NCI-H1694 (cell line): ENCODE measurements around the gene RPS6KL1.

ENCODE experiments used
- DNase-seq: peaks from one replicate; lab custom pipeline; 2025; lab: John Stamatoyannopoulos, UW

Gene RPS6KL1

DNA sequence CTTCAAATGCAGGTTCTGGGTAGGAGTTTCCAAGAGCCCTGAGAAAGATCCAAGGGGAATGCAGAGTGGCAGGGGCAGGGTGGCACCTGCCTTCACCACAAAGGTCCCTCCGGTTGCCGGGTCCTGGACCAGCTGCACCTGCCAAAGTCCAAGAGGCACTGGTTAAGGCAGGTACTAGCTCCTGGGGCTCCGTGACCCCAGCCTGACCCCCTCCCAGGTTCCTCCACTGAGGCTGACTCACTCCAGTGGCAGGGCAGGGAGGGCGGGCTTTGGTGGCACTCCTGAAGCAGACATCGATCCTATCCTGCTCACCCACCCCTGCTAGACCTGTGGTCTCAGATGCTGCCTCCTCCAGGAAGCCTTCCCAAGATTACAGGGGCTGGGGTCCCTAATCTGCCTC lies 11.4 kb downstream of the RPS6KL1 start:
- DNase-seq: no peak

DNA sequence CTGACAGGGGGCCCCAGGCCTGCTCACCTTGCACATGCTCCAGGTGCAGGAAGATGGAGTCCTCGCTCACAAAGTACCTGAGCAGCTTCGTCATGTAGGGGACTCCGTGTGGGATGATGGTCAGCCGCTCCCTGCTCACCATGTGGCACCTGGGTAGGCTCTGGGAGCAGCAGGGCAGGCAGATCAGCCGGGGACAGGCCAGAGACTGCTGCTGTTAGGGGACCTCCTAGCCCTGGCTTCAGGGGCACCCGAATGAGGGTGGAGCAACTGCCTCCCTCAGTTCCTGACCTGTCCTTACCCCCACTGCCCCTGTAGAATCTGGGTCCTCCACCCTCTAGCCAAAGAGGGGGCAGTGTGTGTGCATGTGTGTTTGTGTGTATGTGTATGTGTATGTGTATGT lies 11.8 kb downstream of the RPS6KL1 start:
- no peak for DNase-seq

DNA sequence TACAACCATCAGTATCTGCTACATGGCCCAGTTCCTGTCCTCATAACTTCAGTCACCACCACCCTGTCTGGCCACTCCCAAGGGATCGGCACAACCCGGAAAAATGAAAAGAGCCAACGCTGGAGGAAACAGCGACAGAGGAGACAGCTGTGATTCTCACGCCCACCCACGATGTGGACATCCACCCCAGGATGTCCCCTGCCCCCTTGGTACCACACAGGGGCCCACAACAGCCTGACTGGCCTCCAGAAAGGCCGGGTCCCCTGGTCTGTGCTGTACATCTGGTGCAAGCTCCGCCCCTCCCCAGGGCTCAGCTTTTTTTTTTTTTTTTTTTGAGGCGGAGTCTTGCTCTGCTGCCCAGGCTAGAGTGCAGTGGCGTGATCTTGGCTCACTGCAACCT lies 12.5 kb downstream of the RPS6KL1 start:
- DNase-seq: no peak

DNA sequence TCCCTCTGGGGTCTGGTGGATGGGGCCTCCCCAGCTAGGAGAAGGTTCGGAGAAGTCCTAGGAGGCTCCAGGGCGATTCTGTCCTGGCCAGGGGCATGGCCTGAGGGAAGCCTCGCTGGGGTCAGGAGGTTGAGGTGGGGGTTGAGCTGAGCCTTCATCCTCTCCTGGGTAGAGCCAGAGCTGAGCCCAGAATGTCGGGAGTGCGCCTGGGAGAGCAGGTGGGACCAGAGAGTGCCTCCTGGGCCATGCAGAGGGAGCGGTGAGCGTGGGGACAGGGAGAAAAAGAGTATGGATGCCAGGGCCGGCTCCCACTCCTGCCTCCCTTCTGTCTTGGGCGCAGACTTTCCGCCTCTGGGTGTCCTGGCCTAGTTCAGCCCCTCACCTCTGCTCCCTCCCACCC lies 13.1 kb downstream of the RPS6KL1 start:
- DNase-seq: no peak

DNA sequence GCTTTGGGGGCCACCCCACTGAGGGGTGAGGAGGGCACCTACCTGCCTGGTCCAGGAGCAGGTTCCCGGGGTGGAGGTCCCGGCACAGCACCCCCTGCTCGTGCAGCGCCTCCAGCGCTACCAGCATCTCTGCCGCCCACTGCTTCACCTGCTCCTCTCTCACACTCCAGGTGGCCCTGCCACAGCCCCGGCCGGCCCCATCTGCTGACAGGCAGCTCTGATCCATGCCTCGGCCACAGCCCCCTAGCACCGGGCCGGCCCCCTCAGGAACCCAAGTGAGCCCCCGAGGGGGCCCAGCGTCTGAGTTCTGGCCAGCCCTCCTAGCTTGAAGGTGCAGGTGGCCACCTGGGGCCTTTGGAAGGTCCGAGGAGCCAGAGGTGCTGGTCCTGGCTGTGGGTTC lies 13.6 kb downstream of the RPS6KL1 start:
- no peak for DNase-seq

DNA sequence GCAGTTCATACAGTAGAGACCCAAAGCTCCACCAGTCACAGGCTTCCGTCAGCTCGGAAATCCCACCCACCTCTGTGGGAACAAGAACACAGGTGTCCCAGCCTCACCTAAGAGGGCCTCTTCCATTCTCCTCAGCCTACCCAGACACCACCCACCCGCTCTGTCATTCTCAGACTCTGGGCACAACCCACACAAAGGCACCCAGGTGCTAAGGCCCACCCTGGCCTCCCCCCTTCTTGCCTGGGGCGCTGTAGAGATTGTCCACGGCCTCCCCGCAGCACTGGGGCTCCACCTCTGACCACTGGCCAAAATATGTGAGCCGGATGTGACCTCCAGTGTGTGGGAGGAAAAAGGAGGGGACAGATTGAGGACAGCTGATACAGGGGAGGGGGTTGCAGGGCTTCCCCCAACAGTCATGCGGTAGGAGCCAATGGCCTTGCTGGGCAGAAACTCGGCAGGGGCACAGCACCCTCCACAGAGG lies 14.2 kb downstream of the RPS6KL1 start:
- DNase-seq: no peak

DNA sequence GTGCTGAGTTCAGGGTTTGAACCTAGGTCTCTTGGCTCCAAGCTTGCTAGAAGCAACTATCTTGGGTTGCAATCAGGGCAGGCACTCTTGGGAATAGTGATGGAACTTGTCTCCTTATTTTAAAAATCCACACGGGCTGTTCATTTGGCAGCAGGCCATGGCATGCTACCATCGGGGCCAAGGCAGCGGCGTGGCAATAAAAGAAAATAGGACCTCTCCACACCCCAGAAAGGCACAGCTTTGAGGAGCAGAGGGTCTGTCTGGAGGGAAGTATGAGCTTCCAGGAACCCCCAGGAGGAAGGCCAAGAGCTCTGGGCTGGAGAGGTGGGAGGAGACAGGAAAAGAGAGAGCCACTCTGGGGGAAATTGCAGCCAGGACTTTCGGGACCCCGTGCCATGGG lies 15.3 kb downstream of the RPS6KL1 start:
- DNase-seq: peak; percentile 72

DNA sequence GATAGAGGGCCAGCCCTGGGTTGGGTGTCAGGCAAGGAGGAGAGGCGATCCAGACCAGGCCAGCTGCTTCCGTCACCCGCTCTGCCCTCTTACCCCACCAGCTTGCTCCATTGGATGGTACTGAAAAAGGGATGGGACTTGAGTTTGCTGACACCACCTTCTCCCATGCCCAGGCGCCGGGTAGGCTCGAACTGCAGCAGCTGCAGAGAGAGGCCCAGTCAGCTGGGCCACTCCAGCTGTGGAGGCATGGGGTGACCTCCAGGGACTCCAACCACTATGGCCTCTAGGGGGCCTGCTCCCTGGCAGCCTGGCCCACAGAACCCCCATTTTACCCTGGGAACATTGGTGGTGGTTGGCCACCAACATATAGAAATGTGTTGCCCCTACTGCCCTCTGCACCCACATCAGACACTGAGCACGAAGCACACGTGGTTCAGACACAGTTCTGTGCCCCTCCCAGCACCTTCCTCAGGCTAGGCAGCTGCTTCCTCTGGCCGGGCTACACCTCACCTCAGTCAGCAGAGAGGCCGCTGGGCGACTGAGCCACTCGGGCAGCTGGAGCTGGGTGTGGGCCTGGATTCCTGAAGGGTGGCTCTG lies 16.0 kb downstream of the RPS6KL1 start:
- DNase-seq: no peak

DNA sequence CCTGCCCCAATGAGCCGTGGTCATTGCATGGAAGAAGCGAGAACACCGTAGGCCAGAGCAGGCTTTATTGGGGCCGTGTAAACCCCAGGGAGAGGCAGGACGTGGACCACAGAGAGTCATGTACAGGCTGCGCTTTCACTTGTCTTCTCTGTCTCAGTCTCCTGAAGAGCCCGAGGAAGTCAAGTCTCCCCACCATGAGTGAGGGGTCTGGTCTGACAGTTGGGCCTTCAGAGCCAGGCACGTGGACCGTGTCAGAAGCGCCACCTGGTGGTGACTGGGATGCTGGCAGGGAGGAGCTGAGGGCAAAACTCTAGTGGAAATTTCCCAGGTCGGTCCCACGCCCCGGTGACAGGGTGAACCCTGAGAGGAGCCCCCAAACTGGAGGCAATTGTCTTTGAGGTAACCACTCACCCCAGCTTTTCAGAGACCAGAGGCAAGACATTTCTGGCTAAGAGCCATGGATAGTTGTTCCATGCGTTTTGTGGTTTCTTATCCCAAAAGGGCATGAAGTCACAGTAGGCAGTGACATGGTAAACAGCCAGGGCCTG lies 17.4 kb downstream of the RPS6KL1 start:
- peak; percentile 49 for DNase-seq

DNA sequence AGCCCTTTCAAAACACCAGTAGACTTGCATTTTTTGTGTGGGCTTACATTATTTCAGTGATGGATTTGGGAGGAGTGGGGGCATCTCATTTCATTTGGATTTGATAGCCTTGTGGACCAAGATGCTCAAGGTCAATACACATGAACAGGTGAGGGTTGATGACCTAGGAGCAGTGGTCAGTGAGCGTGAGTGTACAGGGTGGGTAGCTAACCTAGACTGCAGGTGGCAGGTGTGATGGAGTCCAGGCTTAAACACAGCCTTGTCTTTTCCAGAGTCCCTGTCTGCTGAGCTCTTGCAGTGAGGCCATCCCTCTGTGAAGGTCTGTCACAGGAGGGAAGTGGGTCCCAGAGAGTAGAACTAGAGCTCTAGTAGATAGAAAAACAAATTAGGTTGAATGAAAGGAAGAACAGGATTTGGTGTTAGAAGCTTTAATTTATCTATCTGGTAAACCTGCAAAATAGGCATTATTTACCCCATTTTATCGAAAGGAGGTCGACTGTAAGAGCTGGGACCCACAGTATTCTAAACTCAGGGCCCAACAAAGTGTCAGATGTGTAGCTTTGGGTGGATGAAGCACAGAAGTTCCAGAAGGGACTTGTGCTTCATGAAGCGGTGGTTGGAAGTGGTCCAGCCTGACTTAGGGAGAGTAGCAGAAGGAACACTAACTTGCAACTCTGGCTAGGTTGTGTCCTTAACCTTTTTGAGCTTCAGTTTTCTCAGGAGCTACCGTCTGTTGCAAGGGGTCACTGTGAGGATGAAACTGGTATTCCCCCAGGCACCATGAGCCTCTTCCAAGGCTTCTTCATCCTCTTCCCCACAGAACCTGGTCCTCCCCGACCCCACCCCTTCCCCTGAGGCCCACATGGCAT lies 18.2 kb downstream of the RPS6KL1 start:
- no peak for DNase-seq

DNA sequence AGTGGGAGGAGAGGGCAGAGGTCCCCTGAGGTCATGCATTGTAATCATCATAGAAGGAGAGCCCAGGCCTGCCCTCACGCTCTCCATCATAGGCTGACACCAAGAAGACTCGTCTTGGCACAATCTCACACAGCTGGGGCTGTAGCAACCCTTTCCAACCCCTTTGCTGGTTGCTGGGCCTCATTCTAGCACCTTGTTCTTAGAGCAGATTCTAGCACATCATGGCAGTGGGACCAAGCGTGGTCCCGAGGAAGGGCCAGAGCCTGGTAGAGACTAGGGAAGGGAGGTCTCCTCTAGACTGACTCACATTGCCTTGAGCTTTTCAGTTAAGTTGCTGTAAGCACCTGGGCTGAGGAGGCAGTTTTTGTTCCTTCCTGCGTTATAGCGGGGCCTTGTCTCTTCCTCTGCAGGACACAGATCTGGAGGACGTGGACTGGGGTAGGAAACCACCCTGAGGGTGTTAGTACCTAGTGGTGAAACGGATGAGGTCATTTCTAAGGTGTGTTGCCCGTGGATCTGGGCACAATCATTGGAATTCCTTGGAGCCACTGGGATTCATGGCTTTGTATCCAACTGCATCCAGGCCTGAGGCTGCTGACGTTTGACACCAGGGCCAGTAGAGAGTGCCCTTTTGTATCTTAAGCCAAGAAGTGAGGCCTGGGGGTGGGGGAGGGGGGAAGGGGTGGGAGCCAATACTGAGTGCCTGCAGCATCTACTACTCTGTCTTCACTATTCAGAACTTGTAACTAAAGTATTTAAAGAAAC lies 19.9 kb downstream of the RPS6KL1 start:
- DNase-seq: no peak

DNA sequence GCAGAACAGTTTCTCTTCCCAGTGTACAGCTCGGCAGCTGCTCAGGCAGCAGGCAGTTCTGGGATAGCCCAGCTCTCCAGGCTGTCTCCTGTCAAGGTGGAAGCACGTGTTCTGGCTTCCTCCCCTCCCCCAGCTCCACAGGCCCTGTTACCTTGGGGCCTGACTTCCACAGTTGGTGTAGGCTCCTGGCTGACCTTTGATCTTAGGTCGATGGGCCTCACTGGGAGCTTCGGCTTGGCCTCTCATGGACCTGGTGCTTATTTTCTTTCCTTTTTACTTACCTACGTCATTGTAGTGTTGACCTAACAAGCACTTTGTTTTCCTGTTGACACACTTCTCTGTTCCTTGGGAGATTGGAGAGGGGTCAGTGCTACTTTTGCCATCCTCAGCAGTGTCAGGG lies 24.4 kb downstream of the RPS6KL1 start:
- DNase-seq: no peak

DNA sequence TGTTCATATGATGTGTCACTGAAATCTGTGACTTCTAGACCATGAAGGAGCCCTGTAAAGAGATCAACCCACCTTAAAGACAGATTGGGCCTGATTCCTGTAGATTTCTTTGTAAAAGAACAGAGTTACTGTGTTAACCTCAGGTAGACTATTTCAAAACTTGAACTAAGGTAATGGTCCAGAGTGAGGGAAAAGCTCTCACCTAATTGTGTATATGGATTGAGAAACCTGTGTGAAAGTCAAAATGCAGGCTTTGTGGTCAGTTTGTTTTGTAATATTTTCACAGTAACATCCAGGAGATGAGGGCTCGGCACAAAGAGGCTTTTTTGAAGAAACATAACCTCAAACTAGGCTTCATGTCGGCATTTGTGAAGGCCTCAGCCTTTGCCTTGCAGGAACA lies 25.0 kb downstream of the RPS6KL1 start:
- no peak for DNase-seq

DNA sequence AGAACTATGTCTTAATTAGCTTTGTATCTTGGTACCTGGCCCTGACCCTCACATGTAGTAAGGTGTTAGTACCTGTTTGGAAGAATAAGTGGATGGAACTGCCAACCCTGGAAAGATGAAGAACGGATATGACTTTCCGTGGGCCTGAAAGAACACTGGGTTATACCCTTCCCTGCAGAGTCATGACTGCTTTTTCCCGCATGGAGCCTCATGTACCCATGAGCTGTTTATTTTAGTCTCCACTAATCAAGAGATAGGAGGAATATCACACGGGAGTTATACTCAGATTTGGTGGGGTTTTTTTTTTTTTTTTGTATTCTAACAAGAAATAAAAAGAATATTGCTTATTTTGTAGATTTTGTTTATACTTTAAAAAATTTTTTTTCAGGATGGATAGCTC lies 25.4 kb downstream of the RPS6KL1 start:
- no peak for DNase-seq

DNA sequence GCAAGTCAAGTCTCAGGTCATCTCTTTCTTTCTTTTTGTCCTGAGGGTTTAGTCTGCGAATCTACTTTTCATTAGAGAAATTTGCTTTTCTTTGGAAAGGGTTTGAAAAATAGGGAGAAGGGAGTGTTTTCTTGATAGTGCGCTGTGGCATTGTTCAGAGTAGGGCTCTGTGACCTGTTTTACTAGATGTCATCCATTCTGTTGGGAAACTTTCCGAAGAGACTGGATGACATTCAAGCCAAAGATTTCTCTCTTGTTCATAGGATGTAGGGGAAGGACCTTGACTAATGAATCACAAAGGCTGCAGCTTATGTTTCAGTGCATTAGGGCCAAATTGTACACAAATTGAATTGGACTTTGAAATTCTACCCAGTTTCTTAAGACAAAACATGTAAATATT lies 26.7 kb downstream of the RPS6KL1 start:
- DNase-seq: no peak

DNA sequence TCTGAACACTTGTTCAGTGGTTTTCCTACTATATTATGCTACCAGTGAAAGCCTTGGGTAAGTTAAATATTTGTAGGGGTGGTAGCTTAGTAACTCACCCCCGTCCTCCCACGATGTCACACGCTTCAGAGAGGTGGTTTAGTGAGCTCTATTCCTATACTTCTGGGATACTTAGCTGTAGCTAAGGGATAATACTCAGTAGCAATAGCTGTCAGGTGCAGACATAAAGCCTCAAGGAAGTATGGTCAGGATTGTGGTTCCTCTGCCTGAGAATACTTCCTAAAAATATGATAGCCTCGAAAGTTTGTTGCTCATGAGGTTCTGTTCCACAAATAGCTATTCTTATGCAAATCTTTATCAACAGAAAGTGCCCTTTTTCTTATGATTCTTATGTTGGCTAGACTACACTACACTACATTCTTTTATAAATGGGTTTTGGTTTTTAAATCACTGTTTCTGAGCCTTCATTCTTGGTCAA lies 29.4 kb downstream of the RPS6KL1 start:
- no peak for DNase-seq

DNA sequence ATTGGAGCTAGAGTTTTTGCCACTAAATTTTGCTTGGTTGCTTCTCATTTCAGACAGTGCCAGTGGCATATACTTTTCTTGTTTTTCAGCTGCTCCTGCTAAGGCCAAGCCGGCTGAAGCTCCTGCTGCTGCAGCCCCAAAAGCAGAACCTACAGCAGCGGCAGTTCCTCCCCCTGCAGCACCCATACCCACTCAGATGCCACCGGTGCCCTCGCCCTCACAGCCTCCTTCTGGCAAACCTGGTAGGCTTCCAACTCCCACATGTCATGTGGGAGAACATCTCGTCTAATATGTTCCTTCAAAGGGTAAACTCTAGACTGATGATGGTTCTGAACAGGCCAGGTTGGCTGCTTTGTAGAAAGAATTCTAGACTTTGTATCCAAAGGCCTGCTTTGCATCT lies 30.3 kb downstream of the RPS6KL1 start:
- DNase-seq: no peak

DNA sequence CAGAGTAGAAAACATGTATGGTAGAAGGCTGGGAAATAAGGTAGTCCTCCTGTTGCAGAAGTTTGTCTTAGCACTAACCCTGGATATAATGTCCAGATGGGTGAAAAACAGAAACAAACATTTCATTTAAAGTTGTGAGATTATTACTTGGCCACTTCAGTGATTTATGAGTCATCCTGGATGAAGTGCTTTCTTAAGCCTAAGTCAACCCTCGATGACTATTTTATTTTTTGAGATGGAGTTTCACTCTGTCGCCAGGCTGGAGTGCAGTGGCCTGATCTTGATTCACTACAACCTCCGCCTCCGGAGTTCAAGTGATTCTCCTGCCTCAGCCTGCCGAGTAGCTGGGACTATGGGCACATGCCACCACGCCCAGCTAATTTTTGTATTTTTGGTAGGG lies 31.2 kb downstream of the RPS6KL1 start:
- DNase-seq: no peak

DNA sequence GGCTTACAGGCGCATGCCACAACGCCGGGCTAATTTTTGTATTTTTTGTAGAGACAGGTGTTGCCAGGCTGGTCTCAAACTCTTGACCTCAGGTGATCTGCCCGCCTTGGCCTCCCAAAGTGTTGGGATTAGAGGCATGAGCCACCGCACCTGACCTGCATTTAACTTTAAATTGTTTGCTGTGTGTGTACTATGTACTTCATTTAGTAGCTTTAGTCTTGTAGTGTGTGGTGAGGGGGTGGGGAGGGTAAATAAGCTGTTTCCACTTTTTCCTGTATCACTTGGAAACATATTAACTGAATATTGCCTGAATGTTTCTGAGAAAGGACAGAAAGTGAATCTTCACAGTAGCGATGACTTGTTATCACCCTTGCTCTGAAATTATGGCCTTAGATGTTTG lies 32.8 kb downstream of the RPS6KL1 start:
- no peak for DNase-seq

DNA sequence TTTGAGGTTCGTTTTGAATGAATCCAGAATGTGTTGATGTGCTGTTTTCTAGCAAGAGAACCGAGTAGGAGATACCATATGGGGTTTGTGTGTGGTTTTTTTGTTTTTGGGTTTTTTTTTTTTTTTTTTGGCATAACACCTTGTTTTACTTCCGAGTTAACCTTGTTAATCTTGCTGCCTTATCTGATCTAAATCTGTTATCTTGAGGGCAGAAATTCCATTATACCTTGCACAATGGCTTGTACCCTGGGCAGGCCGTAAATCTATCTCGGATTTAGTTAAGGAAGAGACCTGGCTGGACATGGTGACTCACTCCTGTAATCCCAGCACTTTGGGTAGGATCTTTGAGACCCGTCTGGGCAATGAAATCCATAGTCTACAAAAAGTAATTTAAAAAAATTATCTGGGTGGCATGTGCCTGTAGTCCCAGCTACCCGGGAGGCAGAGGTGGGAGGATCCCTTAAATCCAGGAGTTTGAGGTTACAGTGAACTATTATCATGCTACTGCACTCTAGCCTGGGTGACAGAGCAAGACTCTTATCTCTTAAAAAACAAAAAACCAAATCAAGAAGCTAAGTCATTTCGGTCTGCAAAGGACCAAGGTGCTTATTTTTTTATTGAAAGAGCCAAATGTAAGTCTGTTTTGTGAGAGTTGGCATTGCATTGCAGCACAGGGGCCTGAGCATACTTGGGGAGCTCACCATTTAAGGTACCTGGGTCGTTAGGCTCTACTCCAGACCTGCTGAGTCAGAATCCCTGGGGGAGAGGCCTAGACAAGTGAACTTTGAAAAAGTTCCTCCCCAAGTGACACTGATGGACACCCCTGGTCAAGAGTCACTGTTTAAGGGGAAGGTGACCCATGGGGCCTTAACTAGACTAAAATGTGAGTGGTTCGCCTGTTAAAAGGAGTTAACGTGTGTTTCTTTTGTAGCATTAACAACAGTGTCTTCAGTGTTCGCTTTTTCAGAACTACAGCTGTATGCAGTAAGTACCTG lies 34.6 kb downstream of the RPS6KL1 start:
- DNase-seq: no peak

DNA sequence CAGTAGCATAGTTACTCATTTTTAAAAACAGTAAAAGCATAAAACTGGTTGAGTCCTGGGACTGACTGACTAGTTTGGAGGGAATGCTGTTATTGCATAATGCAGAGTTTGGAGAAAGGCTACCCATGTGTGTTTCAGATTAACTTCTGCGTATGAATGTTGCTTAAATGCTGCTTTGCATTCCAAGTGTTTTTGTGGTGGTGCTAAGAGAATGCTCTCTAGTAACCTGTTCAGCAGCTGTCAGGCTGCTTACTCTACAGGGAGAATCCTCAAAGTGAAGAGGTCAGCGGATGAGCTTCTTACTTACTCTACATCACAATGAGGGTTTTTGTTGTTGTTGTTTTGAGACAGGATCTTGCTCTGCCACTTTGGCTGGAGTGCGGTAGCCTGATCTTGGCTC lies 37.1 kb downstream of the RPS6KL1 start:
- no peak for DNase-seq
